CD14-positive monocyte (primary cell): ENCODE results near the gene MTHFSD. TPM values are rescaled to one million over a fixed set of nuclear protein-coding genes. Genes with fewer than 3 reads are reported as not detected.

ENCODE experiments used
- DNase-seq, 3 donors: peaks; one replicate each; pipeline ENCODE4 v3.0.0-alpha.2; 2011 to 2022
- H2AFZ ChIP-seq: 2 replicates; pipeline ENCODE4 v1.6.0; 2012; ENCODE audit warnings: mild to moderate bottlenecking, low read depth, low read length, inconsistent platforms; ENCODE audit not compliant: insufficient read depth, poor library complexity, severe bottlenecking
- H3K27ac ChIP-seq, 2 donors: 1 replicate in 1 of 2; 2 replicates in 1 of 2; pipeline ENCODE4 v1.5.1; 2012 to 2013; ENCODE audit warnings: low read length in 2 of 2, control low read depth in 1 of 2, inconsistent platforms in 1 of 2, low read depth in 1 of 2, mild to moderate bottlenecking in 1 of 2
- H3K27me3 ChIP-seq, 2 donors: one replicate each; pipeline versions ENCODE4 v1.6.0 to v1.6.1; 2011 to 2013; ENCODE audit warnings: low read length in 2 of 2; ENCODE audit not compliant: control insufficient read depth in 2 of 2, insufficient read depth in 2 of 2
- H3K36me3 ChIP-seq, 2 donors: replicated peaks in 1 of 2; 1 replicate in 1 of 2; 2 replicates in 1 of 2; pipeline versions ENCODE4 v1.5.1 to v1.6.1; 2012 to 2013; ENCODE audit warnings: low read length in 2 of 2, control low read depth in 1 of 2, inconsistent platforms in 1 of 2, mild to moderate bottlenecking in 1 of 2; ENCODE audit not compliant: insufficient read depth in 2 of 2, control insufficient read depth in 1 of 2
- H3K4me1 ChIP-seq, 2 donors: 1 replicate in 1 of 2; 2 replicates in 1 of 2; pipeline versions ENCODE4 v1.5.1 to v1.6.1; 2012 to 2013; ENCODE audit warnings: low read length in 2 of 2, control low read depth in 1 of 2, inconsistent platforms in 1 of 2, mild to moderate bottlenecking in 1 of 2, moderate library complexity in 1 of 2; ENCODE audit not compliant: insufficient read depth in 2 of 2, control insufficient read depth in 1 of 2
- H3K4me2 ChIP-seq: replicated peaks from 2 replicates; pipeline ENCODE3; 2012; ENCODE audit warnings: low read length, moderate library complexity, mild to moderate bottlenecking; ENCODE audit not compliant: poor library complexity, severe bottlenecking; ENCODE audit errors: extremely low read depth
- H3K4me3 ChIP-seq, 3 experiments: fragments of 200-600 bp in 1 of 3; sonication (generic) in 1 of 3; replicated peaks in 1 of 3; 1 replicate in 2 of 3; 2 replicates in 1 of 3; pipeline ENCODE4 v1.5.1; 2011 to 2013; ENCODE audit warnings: low read length in 3 of 3, mild to moderate bottlenecking in 3 of 3, control low read depth in 2 of 3, low read depth in 2 of 3, inconsistent platforms in 1 of 3, moderate library complexity in 1 of 3
- H3K79me2 ChIP-seq: 2 replicates; pipeline ENCODE4 v1.6.0; 2012; ENCODE audit warnings: mild to moderate bottlenecking, control low read depth, inconsistent platforms, low read length, moderate library complexity; ENCODE audit not compliant: insufficient read depth
- H3K9ac ChIP-seq: 2 replicates; pipeline ENCODE4 v1.6.0; 2017; ENCODE audit warnings: low read length, mild to moderate bottlenecking; ENCODE audit not compliant: insufficient read depth, poor library complexity, severe bottlenecking
- H3K9me3 ChIP-seq, 2 donors: replicated peaks in 1 of 2; 1 replicate in 1 of 2; 2 replicates in 1 of 2; pipeline versions ENCODE4 v1.5.1 to v1.6.1; 2012 to 2013; ENCODE audit warnings: low read length in 2 of 2, control low read depth in 1 of 2; ENCODE audit not compliant: control insufficient read depth in 1 of 2, insufficient read depth in 1 of 2
- H4K20me1 ChIP-seq: 2 replicates; pipeline ENCODE4 v1.6.0; 2012; ENCODE audit warnings: mild to moderate bottlenecking, low read length, control low read depth, moderate library complexity; ENCODE audit not compliant: insufficient read depth
- H3K27ac Mint-ChIP-seq, 7 donors: one replicate each; pipeline ENCODE4 v1.8.0; 2020; ENCODE audit warnings: mild to moderate bottlenecking in 7 of 7, mixed read lengths in 7 of 7, moderate library complexity in 6 of 7, inconsistent platforms in 2 of 7
- H3K27me3 Mint-ChIP-seq, 3 donors: one replicate each; pipeline ENCODE4 v1.8.0; 2021 to 2022; ENCODE audit warnings: low read depth in 3 of 3, mild to moderate bottlenecking in 3 of 3, mixed read lengths in 3 of 3, moderate library complexity in 3 of 3, inconsistent platforms in 1 of 3
- H3K36me3 Mint-ChIP-seq, 2 donors: one replicate each; pipeline ENCODE4 v1.8.0; 2020; ENCODE audit warnings: mixed read lengths in 2 of 2, inconsistent platforms in 1 of 2, mild to moderate bottlenecking in 1 of 2
- H3K4me1 Mint-ChIP-seq: one replicate; pipeline ENCODE4 v1.8.0; 2020; ENCODE audit warnings: mild to moderate bottlenecking, mixed read lengths
- H3K4me3 Mint-ChIP-seq, 2 donors: one replicate each; pipeline ENCODE4 v1.8.0; 2020; ENCODE audit warnings: mild to moderate bottlenecking in 2 of 2, mixed read lengths in 2 of 2, moderate library complexity in 1 of 2
- H3K9me3 Mint-ChIP-seq, 7 donors: one replicate each; pipeline ENCODE4 v1.8.0; 2020 to 2022; ENCODE audit warnings: mixed read lengths in 7 of 7, mild to moderate bottlenecking in 6 of 7, moderate library complexity in 6 of 7, inconsistent platforms in 2 of 7
- WGBS: methylation state at CpG from one replicate; pipeline ENCODE4 v1.1.5; 2013; ENCODE audit warnings: missing lambda C conversion rate; ENCODE audit not compliant: insufficient coverage; 5-methylcytosine and 5-hydroxymethylcytosine counted together
- intact Hi-C, 2 donors: fragments of 100-400 bp; cut with micrococcal nuclease; formaldehyde crosslinking; loops; one replicate each; pipeline versions ENCODE4 v1.15.0 to v1.15.1; 2023
- polyA plus RNA-seq, 3 donors: library from polyadenylated mRNA; depleted of rRNA in 1 of 3; unstranded in 2 of 3; stranded (reverse) in 1 of 3; fragments of 300-500 nt in 2 of 3; fragments of >200 nt in 1 of 3; fragmentation: Illumina TruSeq in 2 of 3; gene quantifications; 1 replicate in 2 of 3; 2 replicates in 1 of 3; pipeline ENCODE4 v1.2.3, GENCODE V29; 2012 to 2021
- TF ChIP-seq, protein P1 (sequence below): fragments of 200-600 bp; IDR thresholded peaks from one replicate; pipeline ENCODE4 v1.8.0; 2022; ENCODE audit warnings: antibody characterized with exemption, mild to moderate bottlenecking

MTHFSD gene
- polyA plus RNA-seq, 3 donors: 7.2 to 14.1 (median 11.7) TPM

DNA sequence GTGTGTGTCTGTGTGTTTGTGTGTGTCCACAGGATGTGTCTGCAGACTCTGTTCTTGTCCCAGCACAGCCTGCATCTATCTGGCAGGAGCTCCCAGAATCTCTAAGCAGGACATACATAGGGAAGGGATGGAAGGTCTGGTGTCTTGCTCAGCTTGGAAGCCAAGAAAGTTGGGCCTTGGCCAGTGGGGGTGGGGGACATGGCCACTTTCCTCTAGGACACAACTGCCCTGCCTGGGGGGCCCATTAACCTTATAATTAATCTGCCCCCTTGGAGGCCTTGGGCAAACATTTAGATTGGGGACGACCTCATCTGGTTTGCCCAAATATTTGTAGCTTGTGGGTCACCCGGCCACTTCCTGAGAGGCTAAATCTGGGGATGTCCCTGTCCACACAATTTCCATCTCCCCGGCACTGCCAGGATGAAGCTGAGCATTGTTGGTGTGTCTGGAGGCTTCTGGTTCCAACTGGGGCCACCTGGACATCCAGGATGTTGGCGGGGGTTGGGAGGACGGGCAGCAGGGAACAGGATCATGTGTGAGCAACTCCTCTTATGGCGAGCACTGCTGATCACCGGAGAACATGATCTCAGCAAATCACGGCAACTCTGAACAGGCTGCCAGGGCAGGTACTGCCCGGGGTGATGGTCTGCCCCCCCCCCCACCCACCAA is 61.9 kb downstream of the MTHFSD start:
- H2AFZ ChIP-seq: no peak overlapping the region
- TF ChIP-seq, protein P1, sequence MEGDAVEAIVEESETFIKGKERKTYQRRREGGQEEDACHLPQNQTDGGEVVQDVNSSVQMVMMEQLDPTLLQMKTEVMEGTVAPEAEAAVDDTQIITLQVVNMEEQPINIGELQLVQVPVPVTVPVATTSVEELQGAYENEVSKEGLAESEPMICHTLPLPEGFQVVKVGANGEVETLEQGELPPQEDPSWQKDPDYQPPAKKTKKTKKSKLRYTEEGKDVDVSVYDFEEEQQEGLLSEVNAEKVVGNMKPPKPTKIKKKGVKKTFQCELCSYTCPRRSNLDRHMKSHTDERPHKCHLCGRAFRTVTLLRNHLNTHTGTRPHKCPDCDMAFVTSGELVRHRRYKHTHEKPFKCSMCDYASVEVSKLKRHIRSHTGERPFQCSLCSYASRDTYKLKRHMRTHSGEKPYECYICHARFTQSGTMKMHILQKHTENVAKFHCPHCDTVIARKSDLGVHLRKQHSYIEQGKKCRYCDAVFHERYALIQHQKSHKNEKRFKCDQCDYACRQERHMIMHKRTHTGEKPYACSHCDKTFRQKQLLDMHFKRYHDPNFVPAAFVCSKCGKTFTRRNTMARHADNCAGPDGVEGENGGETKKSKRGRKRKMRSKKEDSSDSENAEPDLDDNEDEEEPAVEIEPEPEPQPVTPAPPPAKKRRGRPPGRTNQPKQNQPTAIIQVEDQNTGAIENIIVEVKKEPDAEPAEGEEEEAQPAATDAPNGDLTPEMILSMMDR: no peak
- H3K9ac ChIP-seq: no peak overlapping the region
- H3K27ac ChIP-seq: no peak overlapping the region
- no peaks in the 10 kb centered on the region for H4K20me1 ChIP-seq
- H3K4me1 ChIP-seq: no peaks in the 10 kb centered on the region
- WGBS: 48% methylated on average over 6 of the region's 9 CpGs
- no peak overlapping the region for H3K4me3 ChIP-seq
- H3K36me3 ChIP-seq: no peaks in the 10 kb centered on the region
- no peak overlapping the region for H3K4me2 ChIP-seq
- H3K4me3 Mint-ChIP-seq: peak overlapping the region in 1 of 2 donors; percentile 47
- H3K27me3 Mint-ChIP-seq: peaks cover 70 to 78% (median 76%) of the 10 kb centered on the region in 3 donors
- no peak overlapping the region for H3K27ac Mint-ChIP-seq
- DNase-seq: no peak
- H3K4me1 Mint-ChIP-seq: no peaks in the 10 kb centered on the region
- H3K9me3 ChIP-seq: peaks cover 0 to 18% of the 10 kb centered on the region in 2 donors
- peaks cover 0 to 8% (median 3%) of the 10 kb centered on the region in 7 donors for H3K9me3 Mint-ChIP-seq
- intact Hi-C loops: no loop called here
- no peaks in the 10 kb centered on the region for H3K36me3 Mint-ChIP-seq
- peaks cover 47 to 74% of the 10 kb centered on the region in 2 donors for H3K27me3 ChIP-seq
- no peaks in the 10 kb centered on the region for H3K79me2 ChIP-seq

DNA sequence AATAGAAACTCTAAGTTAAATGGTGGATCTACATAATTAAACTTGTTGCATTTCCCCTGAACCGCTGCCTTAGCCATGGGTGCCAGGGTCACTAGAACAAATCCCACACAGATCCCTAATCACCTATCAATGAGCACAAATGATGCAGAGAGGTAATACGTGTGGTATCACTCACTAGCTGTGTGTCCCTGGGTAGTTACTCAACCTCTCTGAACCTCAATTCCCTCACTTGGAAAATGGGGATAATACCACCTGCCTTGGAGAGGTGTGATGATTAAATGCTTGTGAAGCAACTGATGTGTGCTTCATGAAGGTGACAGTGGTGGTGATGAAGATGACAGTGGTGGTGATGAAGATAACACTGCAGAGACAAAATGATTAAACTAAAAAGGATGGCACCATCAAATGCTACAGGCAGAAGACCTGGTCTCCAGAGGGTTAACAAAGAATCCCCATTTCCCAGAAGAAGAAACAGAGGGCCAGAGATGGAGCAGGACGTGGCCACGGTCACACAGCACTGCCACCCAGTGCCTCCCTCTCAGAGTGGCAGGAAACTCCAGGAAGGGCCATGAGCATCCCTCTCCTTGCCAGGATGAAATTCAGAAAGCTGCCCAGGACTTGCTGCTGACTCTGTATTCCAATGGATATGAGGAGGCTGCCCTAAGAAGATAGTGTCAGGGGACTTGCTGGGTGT is 62.6 kb downstream of the MTHFSD start:
- peaks cover 0 to 8% (median 2%) of the 10 kb centered on the region in 7 donors for H3K9me3 Mint-ChIP-seq
- Histone ChIP-seq H3K79me2 (no peaks in the 10 kb centered on the region), H3K4me3 (no peak overlapping the region), H3K9me3 (peaks cover 0 to 18% of the 10 kb centered on the region in 2 donors), H3K36me3 (no peaks in the 10 kb centered on the region), H3K9ac (no peak overlapping the region), H2AFZ (no peak overlapping the region), H3K27ac (no peak overlapping the region), H3K4me1 (no peaks in the 10 kb centered on the region), H3K4me2 (no peak overlapping the region), H4K20me1 (no peaks in the 10 kb centered on the region), H3K27me3 (peaks cover 44 to 68% of the 10 kb centered on the region in 2 donors)
- peaks cover 67 to 75% (median 73%) of the 10 kb centered on the region in 3 donors for H3K27me3 Mint-ChIP-seq
- TF ChIP-seq, protein P1: no peak
- no peaks in the 10 kb centered on the region for H3K36me3 Mint-ChIP-seq
- intact Hi-C loops: no loop called here
- no peak overlapping the region for H3K27ac Mint-ChIP-seq
- H3K4me1 Mint-ChIP-seq: no peaks in the 10 kb centered on the region
- 78% methylated on average over 3 of the region's 4 CpGs for WGBS
- no peak for DNase-seq
- peak overlapping the region in 1 of 2 donors; percentile 47 for H3K4me3 Mint-ChIP-seq
